NB4 (cell line): Measurements from ENCODE around the gene HSFX2.
"Not testable (repeated sequence)": the region's sequence is repeated elsewhere in the genome, so short reads cannot be mapped to it uniquely, and the experiment has no call there.

ENCODE experiments used
- POLR2A ChIP-seq: IDR thresholded peaks from 2 replicates; pipeline ENCODE4 v1.6.1; 2011; ENCODE audit warnings: mild to moderate bottlenecking; ENCODE audit not compliant: insufficient read length; ENCODE audit errors: extremely low read depth
- TF ChIP-seq, protein P1 (sequence below): IDR thresholded peaks from one replicate; pipeline ENCODE4 v1.5.1; 2012; ENCODE audit warnings: low read depth, low read length

DNA sequence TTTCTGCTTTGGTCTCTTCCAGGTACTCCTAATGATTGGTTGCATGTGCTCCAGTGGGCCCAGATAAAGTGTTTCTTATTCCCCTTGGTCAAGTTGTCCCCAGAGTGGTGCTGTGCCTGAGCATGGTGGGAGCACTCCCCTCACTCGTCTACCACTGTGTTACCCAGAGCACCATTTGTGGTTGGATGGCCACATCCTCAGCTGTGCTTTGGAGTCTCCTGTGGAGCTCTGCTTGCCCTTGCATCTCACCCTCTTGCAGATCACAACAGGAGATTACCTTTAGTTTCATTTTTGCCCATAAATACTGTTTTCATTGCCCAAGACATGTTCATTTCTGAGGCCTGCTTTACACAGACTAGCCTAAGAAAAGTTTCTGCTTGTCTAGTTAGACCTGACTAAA, 44.7 kb downstream of the HSFX2 start:
- TF ChIP-seq, protein P1, sequence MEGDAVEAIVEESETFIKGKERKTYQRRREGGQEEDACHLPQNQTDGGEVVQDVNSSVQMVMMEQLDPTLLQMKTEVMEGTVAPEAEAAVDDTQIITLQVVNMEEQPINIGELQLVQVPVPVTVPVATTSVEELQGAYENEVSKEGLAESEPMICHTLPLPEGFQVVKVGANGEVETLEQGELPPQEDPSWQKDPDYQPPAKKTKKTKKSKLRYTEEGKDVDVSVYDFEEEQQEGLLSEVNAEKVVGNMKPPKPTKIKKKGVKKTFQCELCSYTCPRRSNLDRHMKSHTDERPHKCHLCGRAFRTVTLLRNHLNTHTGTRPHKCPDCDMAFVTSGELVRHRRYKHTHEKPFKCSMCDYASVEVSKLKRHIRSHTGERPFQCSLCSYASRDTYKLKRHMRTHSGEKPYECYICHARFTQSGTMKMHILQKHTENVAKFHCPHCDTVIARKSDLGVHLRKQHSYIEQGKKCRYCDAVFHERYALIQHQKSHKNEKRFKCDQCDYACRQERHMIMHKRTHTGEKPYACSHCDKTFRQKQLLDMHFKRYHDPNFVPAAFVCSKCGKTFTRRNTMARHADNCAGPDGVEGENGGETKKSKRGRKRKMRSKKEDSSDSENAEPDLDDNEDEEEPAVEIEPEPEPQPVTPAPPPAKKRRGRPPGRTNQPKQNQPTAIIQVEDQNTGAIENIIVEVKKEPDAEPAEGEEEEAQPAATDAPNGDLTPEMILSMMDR = not testable (repeated sequence)
- not testable (repeated sequence) for TF ChIP-seq POLR2A
